Measurements from ENCODE around the gene MXRA8. TPM values are rescaled to one million over a fixed set of nuclear protein-coding genes. Genes with fewer than 3 reads are reported as not detected.
"Not testable (repeated sequence)": the region's sequence is repeated elsewhere in the genome, so short reads cannot be mapped to it uniquely, and the experiment has no call there.

MXRA8 gene
- total and polyA plus RNA-seq, 4 donors = 40.6 to 212 (median 77.2) TPM

DNA sequence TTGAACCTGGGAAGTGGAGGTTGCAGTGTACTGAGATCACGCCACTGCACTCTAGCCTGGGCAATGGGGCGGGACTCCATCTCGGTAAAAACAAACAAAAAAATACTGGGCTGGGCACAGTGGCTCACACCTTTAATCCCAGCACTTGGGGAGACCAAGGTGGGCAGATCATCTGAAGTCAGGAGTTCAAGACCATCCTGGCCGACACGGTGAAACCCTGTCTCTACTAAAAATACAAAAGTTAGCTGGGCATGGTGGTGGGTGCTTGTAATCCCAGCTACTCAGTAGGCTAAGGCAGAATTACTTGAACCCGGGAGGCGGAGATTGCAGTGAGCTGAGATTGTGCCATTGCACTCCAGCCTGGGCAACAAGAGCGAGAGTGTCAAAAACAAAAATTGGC is 42.2 kb downstream of the MXRA8 start:
- H3K27me3 ChIP-seq (ENCODE audit: control insufficient read depth, insufficient read depth, low read length); DNase-seq (ENCODE audit: low read depth in 4 of 6, low spot score in 6 of 6); H3K9me3 ChIP-seq (ENCODE audit: control insufficient read depth, insufficient read depth, low read length); H3K4me3 ChIP-seq (ENCODE audit: low read depth, low read length); H3K4me1 ChIP-seq (ENCODE audit: control insufficient read depth, insufficient read depth, low read length); H3K27ac ChIP-seq (ENCODE audit: low read depth, low read length): not testable (repeated sequence)
- 92% methylated on average over 6 of the region's 8 CpGs for WGBS (ENCODE audit: insufficient coverage)
- peaks cover 92% of the 10 kb centered on the region for H3K36me3 ChIP-seq (ENCODE audit: control insufficient read depth, insufficient read depth, low read length)

DNA sequence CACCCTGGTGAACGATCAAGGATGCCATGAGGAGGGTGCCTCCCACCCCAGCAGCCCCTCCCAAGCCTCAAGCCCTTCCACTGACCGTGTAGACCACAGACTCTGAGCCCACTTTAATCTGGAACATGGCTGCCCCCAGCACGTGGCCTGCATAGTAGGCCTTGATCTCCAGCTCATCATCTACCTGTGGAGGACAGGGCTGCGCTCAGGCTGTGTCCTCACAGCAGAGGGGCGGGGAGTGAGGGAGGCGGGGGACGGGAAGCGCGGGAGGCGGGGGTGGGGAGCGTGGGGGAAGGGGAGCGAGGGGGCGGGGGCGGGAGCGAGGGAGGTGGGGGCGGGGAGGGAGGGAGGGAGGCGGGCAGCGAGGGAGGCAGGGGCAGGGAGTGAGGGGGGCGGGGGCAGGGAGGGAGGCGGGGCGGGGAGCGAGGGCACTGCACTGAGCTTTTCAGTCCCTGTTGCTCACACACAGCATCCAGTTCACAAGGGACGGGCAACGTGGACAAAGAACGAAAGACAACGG is 42.9 kb downstream of the MXRA8 start:
- Histone ChIP-seq H3K9me3 (ENCODE audit: control insufficient read depth, insufficient read depth, low read length) (no peaks in the 10 kb centered on the region), H3K27ac (ENCODE audit: low read depth, low read length) (no peak overlapping the region), H3K27me3 (ENCODE audit: control insufficient read depth, insufficient read depth, low read length) (no peaks in the 10 kb centered on the region), H3K4me1 (ENCODE audit: control insufficient read depth, insufficient read depth, low read length) (no peaks in the 10 kb centered on the region), H3K4me3 (ENCODE audit: low read depth, low read length) (no peak overlapping the region), H3K36me3 (ENCODE audit: control insufficient read depth, insufficient read depth, low read length) (peaks cover 92% of the 10 kb centered on the region)
- 30% methylated on average over 8 of the region's 26 CpGs for WGBS (ENCODE audit: insufficient coverage)
- no peak for DNase-seq (ENCODE audit: low read depth in 4 of 6, low spot score in 6 of 6)

DNA sequence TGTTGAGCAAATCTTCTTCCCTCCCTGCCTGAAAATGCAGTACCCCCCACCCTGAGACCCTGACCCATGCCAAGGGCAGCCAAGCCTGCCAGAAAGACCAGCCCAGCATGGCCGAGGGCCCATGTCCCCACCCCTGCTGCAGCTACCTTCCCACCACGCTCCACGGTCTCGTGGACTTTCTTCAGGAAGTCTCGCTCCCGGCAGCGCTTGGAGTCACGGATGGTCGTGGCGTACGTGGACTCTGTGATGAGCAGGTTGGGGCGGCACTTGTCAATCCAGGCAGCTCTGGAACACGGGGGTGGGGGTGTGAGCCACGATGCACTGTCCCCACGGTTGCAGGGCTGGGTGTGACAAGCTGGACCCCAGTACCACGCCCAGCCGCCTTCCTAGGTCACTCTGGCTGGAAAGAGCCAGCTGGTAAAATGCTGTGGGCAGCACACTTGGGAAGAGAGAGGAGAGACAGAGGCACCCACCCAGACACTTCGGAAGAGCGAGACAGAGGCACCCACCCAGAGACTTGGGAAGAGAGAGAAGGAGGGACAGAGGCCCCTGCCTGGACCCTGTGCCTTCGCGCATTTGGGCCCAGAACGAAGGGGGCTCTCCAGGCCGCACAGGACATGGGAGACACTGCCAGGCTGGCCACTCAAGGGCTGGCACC is 43.5 kb downstream of the MXRA8 start:
- Histone ChIP-seq H3K27ac (ENCODE audit: low read depth, low read length) (no peak overlapping the region), H3K36me3 (ENCODE audit: control insufficient read depth, insufficient read depth, low read length) (peaks cover 92% of the 10 kb centered on the region)

DNA sequence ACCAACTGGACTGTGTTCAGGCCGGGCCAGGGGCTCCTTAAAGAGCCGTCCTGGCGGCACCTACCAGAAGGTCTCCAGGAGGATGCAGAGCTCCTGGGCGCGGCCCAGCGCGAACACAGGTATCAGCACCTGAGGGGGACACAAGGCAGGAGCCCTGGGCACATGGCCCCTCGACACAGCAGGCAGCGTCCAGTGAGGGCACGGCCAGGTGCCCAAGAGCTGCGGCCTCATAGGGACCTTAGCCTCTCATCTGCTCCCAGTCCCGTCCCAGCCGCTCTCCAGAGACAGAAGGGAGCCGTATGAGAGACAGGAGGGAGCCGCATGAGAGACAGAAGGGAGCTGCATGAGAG is 44.1 kb downstream of the MXRA8 start:
- H3K36me3 ChIP-seq (ENCODE audit: control insufficient read depth, insufficient read depth, low read length) = peaks cover 92% of the 10 kb centered on the region
- no peak overlapping the region for H3K4me3 ChIP-seq (ENCODE audit: low read depth, low read length)
- DNase-seq (ENCODE audit: low read depth in 4 of 6, low spot score in 6 of 6) = no peak
- WGBS (ENCODE audit: insufficient coverage) = 90% methylated on average over 14 of the region's 15 CpGs
- no peaks in the 10 kb centered on the region for H3K27me3 ChIP-seq (ENCODE audit: control insufficient read depth, insufficient read depth, low read length)
- H3K9me3 ChIP-seq (ENCODE audit: control insufficient read depth, insufficient read depth, low read length) = no peaks in the 10 kb centered on the region
- H3K4me1 ChIP-seq (ENCODE audit: control insufficient read depth, insufficient read depth, low read length) = peaks cover 12% of the 10 kb centered on the region
- H3K27ac ChIP-seq (ENCODE audit: low read depth, low read length) = no peak overlapping the region

More for the DNA sequence above, 43.5 kb downstream of the MXRA8 start:
- Histone ChIP-seq H3K9me3 (ENCODE audit: control insufficient read depth, insufficient read depth, low read length) (no peaks in the 10 kb centered on the region), H3K4me3 (ENCODE audit: low read depth, low read length) (no peak overlapping the region), H3K27me3 (ENCODE audit: control insufficient read depth, insufficient read depth, low read length) (no peaks in the 10 kb centered on the region), H3K4me1 (ENCODE audit: control insufficient read depth, insufficient read depth, low read length) (peaks cover 6% of the 10 kb centered on the region)
- WGBS (ENCODE audit: insufficient coverage) = 90% methylated on average over 23 of the region's 23 CpGs
- no peak for DNase-seq (ENCODE audit: low read depth in 4 of 6, low spot score in 6 of 6)

DNA sequence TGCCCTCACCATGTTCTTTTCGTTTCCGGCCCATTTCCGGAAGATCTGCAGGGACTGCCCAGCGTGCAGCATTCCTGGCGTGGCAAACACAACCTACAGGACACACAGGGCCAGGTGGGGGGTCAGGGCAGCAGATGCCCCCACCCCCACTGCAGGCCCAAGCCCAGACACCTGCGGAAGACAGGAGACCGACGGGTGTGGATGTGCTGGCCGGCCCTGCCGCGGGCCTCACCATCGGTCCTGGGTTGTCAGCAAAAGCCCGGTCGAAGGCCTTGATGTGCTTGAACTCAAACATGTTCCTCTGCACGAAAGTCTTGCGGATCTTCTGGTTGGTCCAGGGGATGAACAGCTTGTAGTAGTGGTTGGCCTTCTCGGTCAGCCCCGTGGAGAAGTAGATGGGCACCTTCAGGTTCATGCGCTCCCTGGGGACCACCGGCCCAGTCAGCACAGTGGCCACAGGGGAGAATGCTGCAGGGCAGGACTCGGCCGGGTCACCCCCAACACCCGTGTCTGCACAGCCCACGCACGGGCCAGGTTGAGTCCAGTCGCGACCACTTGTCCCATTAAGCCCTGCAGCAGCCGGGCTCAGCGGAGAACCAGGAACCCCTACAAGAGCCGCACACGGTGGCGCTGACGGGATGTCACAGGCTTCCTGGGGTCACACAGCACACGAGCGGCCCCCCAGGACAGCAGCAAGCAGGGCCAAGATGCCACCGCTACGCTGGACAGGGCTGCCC is 44.7 kb downstream of the MXRA8 start:
- Histone ChIP-seq H3K9me3 (ENCODE audit: control insufficient read depth, insufficient read depth, low read length) (no peaks in the 10 kb centered on the region), H3K4me3 (ENCODE audit: low read depth, low read length) (no peak overlapping the region), H3K36me3 (ENCODE audit: control insufficient read depth, insufficient read depth, low read length) (peaks cover 89% of the 10 kb centered on the region), H3K4me1 (ENCODE audit: control insufficient read depth, insufficient read depth, low read length) (peaks cover 14% of the 10 kb centered on the region), H3K27me3 (ENCODE audit: control insufficient read depth, insufficient read depth, low read length) (no peaks in the 10 kb centered on the region), H3K27ac (ENCODE audit: low read depth, low read length) (no peak overlapping the region)
- 94% methylated on average over 37 of the region's 37 CpGs for WGBS (ENCODE audit: insufficient coverage)
- no peak for DNase-seq (ENCODE audit: low read depth in 4 of 6, low spot score in 6 of 6)

DNA sequence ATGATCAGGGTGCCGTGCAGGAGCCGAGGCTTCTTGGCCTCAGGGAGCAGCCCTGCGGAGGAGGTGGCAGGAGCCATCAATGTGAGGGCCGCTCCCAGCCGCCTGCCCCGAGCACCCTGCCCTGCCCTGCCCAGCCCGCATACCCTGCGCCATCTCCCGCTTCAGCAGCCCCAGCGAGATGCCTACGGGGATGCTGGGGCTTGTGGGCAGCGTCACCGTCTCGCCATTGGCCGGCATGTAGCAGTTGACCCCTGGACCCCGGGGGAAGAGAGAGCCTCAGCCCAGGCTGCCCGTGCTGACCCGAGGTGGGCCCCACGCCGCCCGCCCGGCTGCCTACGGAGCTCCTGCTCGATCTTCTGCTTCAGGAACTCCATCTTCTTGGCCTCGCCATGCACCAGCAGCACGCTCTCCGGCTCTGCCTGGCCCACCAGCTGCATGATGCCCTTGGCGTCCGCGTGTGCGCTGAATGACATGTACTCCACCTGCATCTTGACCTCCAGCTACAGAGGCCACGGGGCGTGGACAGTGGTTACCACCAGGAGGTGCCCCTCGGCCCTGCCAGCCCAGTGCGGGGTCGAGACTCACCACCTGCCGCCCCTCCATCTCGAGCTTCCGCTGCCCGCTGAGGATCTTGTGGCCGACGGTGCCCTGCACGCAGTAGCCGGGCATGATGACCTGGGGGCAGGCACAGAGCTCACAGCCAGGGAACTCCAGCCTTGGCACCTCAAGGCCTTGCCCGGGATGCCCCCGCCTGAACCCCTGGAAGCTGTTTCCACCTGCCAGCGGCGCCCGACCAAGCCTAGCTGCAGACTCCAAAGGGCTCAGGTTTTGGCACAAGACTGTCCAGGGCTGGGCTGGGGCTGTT is 45.7 kb downstream of the MXRA8 start:
- Histone ChIP-seq H3K9me3 (ENCODE audit: control insufficient read depth, insufficient read depth, low read length) (no peaks in the 10 kb centered on the region), H3K4me1 (ENCODE audit: control insufficient read depth, insufficient read depth, low read length) (peaks cover 14% of the 10 kb centered on the region), H3K27me3 (ENCODE audit: control insufficient read depth, insufficient read depth, low read length) (no peaks in the 10 kb centered on the region), H3K27ac (ENCODE audit: low read depth, low read length) (no peak overlapping the region), H3K36me3 (ENCODE audit: control insufficient read depth, insufficient read depth, low read length) (peaks cover 79% of the 10 kb centered on the region), H3K4me3 (ENCODE audit: low read depth, low read length) (no peak overlapping the region)
- no peak for DNase-seq (ENCODE audit: low read depth in 4 of 6, low spot score in 6 of 6)
- 93% methylated on average over 49 of the region's 49 CpGs for WGBS (ENCODE audit: insufficient coverage)

DNA sequence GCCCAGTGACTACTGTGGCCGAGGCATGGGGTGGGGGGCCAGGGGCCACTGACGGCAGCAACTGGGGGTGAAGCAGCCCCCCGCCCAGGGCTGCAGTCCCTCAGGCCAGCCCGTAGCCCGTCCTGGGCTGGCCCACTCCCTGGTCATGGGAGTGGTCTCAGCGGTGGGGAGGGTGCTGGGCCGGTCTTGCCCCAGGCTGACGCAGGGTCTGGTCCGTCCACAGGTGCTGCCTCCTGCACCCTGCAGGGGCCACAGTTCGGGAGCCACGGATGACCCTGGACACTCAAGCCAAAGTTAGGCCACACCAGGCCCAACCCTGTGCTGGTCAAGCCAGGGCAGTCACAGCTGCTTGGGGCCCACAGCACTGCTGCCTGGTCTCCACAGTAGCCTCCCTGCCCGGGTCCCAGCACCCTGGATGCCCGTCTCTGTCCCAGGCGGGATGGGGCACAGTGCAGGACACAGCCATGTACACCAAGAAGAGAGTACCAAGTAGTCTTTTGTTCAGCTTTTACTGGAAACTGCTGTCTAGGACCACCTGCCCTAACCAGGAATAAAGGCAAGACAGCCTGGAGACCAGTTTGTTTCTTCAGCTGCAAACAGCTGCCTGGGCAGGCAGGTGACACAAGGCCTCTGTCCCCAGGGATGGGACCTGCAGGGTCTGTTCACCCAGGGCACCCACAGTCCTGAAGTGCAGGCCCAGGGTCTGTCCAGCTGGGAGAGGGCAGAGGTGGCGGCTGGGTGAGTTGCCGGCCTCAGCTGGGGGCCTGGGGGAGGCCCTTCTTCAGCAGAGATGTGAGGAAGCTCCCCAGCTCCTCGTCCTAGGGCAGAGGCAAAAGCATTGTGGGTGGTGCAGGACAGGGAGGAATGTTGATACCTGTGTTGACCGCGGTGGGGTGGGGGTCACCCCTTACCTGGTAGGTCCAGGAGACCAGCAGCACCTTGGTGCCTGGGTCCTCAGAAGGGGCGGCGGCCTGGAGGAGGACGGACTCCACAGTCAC is 46.9 kb downstream of the MXRA8 start:
- no peaks in the 10 kb centered on the region for H3K9me3 ChIP-seq (ENCODE audit: control insufficient read depth, insufficient read depth, low read length)
- H3K4me3 ChIP-seq (ENCODE audit: low read depth, low read length) = no peak overlapping the region
- H3K27me3 ChIP-seq (ENCODE audit: control insufficient read depth, insufficient read depth, low read length) = no peaks in the 10 kb centered on the region
- peaks cover 24% of the 10 kb centered on the region for H3K4me1 ChIP-seq (ENCODE audit: control insufficient read depth, insufficient read depth, low read length)
- DNase-seq (ENCODE audit: low read depth in 4 of 6, low spot score in 6 of 6) = no peak
- peaks cover 68% of the 10 kb centered on the region for H3K36me3 ChIP-seq (ENCODE audit: control insufficient read depth, insufficient read depth, low read length)
- WGBS (ENCODE audit: insufficient coverage) = 92% methylated on average over 22 of the region's 22 CpGs
- no peak overlapping the region for H3K27ac ChIP-seq (ENCODE audit: low read depth, low read length)

DNA sequence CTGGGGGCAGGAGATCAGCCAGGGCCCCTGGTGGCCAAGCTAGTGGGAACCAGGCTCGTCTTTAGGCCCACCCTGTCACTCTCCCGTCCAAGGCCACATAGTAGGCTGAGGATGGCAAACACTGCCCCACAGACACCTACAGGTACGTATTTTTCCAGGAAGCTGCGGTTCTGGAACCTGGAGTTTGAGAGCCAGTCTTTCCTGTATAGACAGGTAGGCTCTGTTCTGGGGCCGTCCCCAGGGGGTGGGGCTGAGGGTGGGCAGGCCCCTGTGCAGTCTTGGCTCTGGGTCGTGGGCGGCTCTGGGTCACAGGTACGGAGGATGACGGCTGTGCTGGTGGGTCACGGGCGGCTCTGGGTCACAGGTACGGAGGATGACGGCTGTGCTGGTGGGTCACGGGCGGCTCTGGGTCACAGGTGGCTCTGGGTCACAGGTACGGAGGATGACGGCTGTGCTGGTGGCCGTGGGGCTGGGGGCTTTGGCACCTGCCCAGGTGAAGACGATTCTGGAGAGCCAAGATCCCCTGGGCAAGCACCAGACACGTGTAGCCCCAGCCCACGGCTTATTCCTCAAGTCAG is 47.8 kb downstream of the MXRA8 start:
- DNase-seq (ENCODE audit: low read depth in 4 of 6, low spot score in 6 of 6) = no peak
- H3K4me3 ChIP-seq (ENCODE audit: low read depth, low read length) = no peak overlapping the region
- H3K36me3 ChIP-seq (ENCODE audit: control insufficient read depth, insufficient read depth, low read length) = peaks cover 70% of the 10 kb centered on the region
- no peaks in the 10 kb centered on the region for H3K27me3 ChIP-seq (ENCODE audit: control insufficient read depth, insufficient read depth, low read length)
- no peak overlapping the region for H3K27ac ChIP-seq (ENCODE audit: low read depth, low read length)
- no peaks in the 10 kb centered on the region for H3K9me3 ChIP-seq (ENCODE audit: control insufficient read depth, insufficient read depth, low read length)
- H3K4me1 ChIP-seq (ENCODE audit: control insufficient read depth, insufficient read depth, low read length) = peaks cover 32% of the 10 kb centered on the region
- 93% methylated on average over 21 of the region's 21 CpGs for WGBS (ENCODE audit: insufficient coverage)

Data from spinal cord (tissue), 10 donors.